GM08714 (cell line): ENCODE results near the gene GPR84.
A peak's percentile ranks its signal among the peaks of the same experiment; 100 is the strongest.

Source experiments
- H3K4me3 ChIP-seq: fragments of 200-500 bp; sonication (Bioruptor generic); 2 replicates; pipeline ENCODE4 v1.5.1; 2014; ENCODE audit warnings: mild to moderate bottlenecking, low read length, inconsistent platforms
- ZNF274 ChIP-seq: IDR thresholded peaks from 2 replicates; pipeline ENCODE4 v1.6.1; 2012; ENCODE audit warnings: mild to moderate bottlenecking, low read depth, low read length

The GPR84 gene

GRCh38 chr12:54398218-54398617, 33.9 kb upstream of the GPR84 start:
- no peak for TF ChIP-seq ZNF274
- no peak overlapping the region for H3K4me3 ChIP-seq

- no peak overlapping the region for H3K4me3 ChIP-seq
- TF ChIP-seq ZNF274: no peak
Measured at GRCh38 chr12:54397157-54397556, 32.9 kb upstream of the GPR84 start.

- TF ChIP-seq ZNF274: no peak
- H3K4me3 ChIP-seq: no peak overlapping the region
Measured at GRCh38 chr12:54395545-54395944, 31.3 kb upstream of the GPR84 start.

- TF ChIP-seq ZNF274: no peak
- H3K4me3 ChIP-seq: no peak overlapping the region
Measured at GRCh38 chr12:54394986-54395385, 30.7 kb upstream of the GPR84 start.

- no peak overlapping the region for H3K4me3 ChIP-seq
- no peak for TF ChIP-seq ZNF274
Measured at GRCh38 chr12:54394281-54394719, 30.0 kb upstream of the GPR84 start.

GRCh38 chr12:54393743-54394142, 29.5 kb upstream of the GPR84 start:
- TF ChIP-seq ZNF274: no peak
- no peak overlapping the region for H3K4me3 ChIP-seq

GRCh38 chr12:54393207-54393609, 28.9 kb upstream of the GPR84 start:
- H3K4me3 ChIP-seq: no peak overlapping the region
- no peak for TF ChIP-seq ZNF274

- no peak for TF ChIP-seq ZNF274
Measured at GRCh38 chr12:54392485-54393206, 28.4 kb upstream of the GPR84 start.

GRCh38 chr12:54390668-54391551, 26.6 kb upstream of the GPR84 start:
- no peak for TF ChIP-seq ZNF274
- peak overlapping the region; percentile 67 for H3K4me3 ChIP-seq

More at GRCh38 chr12:54392485-54393206, 28.4 kb upstream of the GPR84 start:
- no peak overlapping the region for H3K4me3 ChIP-seq

- no peak for TF ChIP-seq ZNF274
- no peak overlapping the region for H3K4me3 ChIP-seq
Measured at GRCh38 chr12:54390176-54390667, 25.9 kb upstream of the GPR84 start.

GRCh38 chr12:54389607-54390175, 25.4 kb upstream of the GPR84 start:
- H3K4me3 ChIP-seq: no peak overlapping the region
- TF ChIP-seq ZNF274: no peak

- TF ChIP-seq ZNF274: no peak
- H3K4me3 ChIP-seq: no peak overlapping the region
Measured at GRCh38 chr12:54389134-54389508, 24.8 kb upstream of the GPR84 start.

GRCh38 chr12:54388237-54389133, 24.2 kb upstream of the GPR84 start:
- no peak overlapping the region for H3K4me3 ChIP-seq

GRCh38 chr12:54387114-54387467, 22.8 kb upstream of the GPR84 start:
- no peak for TF ChIP-seq ZNF274
- no peak overlapping the region for H3K4me3 ChIP-seq

More at GRCh38 chr12:54388237-54389133, 24.2 kb upstream of the GPR84 start:
- no peak for TF ChIP-seq ZNF274
